Activated CD4-positive, alpha-beta T cell treated with anti-CD3 and anti-CD28 coated beads, Interleukin-2, amount 50 U/mL, for 1 hour (primary cell): ENCODE results near the gene CRACR2B.

ENCODE experiments used
- DNase-seq: peaks from one replicate; pipeline ENCODE4 v3.0.0-alpha.2; 2020

CRACR2B gene

DNA sequence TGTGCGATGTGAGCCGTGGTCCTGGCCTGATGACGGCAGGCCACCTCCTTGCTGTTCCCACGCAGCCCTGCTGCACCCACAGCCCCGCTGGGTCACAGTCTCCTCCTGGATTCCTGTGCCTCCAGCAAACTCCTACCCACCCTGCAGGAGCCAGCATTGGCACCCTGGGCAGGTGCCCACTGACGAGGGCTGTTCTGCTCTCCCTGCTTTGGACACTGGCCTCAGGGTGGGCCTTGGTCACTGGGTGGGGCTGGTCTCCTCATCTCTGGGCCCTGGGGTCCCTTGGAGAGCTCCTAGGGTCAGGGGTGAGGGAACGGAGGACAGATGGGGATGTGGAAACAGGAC lies 27.6 kb downstream of the CRACR2B start:
- no peak for DNase-seq

DNA sequence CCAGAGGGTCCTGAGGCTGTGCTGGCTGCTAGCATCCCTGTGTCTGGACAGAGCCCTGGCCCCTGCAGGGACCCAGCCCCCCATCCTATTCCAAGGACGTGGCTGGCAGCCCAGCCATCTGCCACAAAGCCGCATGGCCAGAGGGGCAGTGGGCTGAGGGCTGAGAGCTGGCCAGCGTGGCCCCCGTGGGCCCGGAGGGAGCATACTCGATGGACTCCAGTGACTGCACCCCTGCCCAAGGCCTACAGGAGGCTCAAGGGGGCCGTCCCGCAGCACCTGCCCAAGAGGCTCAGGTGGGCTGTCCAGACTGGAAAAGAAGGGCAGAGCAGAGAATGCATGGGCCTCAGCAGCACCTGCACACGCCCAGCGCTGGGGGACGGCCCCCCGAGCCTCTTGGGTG lies 28.1 kb downstream of the CRACR2B start:
- no peak for DNase-seq

DNA sequence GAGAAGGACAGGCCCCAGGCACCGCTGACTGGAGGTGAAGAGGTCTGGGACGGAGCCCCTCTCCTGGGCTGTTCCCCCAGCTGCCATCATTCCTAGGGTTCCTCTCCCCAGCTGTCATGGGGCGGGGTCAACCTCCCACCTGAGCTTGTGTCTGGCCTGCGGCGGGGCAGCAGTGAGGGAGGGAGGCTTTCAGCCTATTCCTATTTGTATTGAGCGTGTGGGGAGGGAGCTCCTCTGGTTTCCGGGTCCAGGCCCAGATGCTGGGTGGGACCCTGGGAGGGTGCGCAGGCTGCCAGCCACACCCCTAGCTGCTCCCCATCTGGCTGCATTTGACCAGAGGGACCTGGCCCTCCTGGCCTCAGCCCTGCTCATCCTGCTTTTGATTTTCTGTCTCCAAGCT lies 28.7 kb downstream of the CRACR2B start:
- no peak for DNase-seq

DNA sequence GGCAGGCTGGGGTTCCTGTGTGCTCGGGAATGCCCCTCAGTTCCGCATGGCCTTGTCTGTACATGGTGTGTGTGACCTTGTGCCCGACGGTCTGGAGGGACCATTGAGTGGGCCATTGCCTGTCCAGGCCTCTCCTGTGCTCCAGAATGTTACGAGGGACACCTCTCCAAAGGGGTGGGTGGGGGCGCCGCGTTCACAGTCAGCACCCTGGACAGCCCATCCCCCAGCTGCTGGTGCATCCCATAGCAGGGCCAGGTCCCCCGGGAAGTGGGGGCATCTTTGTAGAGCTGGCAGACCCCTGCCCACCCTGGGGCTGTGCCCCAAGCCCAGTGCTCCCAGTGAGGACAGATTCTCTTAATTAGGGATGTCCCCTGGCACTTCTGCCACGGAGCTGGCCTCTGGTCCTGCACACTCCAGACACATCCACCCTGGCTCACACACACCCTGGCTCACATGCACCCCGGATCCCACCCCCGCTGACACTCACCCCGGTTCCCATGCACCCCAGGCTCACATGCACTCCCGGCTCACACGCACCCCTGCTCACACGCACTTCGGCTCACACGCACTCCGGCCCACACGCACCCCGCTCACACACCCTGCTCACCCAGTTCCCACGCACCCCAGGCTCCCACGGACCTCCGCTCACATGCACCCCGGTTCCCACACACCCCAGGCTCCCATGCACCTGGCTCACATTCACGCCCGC lies 30.5 kb downstream of the CRACR2B start:
- no peak for DNase-seq

DNA sequence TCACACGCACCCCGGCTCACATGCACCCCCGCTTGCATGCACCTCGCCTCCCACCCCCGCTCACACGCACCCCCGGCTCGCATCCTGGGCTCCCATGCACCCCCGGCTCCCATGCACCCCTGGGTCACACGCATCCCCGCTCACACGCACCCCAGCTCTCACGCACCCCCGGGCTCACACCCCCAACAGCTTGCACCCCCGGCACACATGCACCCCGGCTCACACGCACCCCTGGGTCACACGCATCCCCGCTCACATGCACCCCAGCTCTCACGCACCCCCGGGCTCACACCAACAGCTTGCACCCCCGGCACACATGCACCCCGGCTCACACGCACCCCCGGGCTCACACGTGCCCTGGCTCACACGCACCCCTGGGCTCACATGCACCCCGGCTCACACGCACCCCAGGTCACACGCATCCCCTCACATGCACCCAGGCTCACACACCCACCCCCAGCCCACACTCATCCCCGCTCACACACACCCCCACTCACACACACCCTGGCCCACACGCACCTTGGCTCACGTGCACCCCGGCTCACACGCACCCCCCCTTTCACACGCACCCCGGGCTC lies 31.1 kb downstream of the CRACR2B start:
- DNase-seq: no peak

DNA sequence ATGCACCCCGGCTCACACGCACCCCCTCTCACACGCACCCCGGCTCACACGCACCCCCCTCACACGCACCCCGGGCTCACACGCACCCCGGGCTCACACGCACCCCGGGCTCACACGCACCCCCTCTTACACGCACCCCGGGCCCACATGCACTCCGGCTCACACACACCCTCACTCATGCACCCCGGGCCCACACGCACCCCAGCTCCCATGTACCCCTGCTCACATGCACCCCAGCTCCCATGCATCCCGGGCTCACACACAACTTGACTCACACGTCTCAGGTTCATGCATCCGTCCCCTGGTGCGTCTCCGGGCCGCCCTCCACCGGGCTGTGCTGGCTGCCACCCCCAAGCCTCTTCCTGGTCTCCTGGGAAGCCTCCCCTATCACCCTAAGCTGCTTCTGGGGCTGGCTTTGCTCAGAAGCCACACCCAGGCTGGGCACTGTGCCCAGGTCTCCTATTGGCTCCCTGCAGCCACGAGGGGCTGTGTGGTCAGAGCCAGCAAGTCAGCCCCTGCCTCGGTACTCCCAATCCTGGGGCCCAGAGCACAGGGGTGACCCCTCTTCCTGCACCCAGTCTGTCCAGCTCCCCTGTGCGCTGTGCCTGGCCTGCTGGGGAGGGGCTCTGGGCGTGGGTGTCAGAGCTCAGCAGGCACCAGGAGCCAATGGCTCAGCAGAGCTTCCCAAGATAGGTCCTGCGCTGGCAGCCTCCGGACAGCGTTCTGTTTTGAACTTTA lies 31.8 kb downstream of the CRACR2B start:
- no peak for DNase-seq

DNA sequence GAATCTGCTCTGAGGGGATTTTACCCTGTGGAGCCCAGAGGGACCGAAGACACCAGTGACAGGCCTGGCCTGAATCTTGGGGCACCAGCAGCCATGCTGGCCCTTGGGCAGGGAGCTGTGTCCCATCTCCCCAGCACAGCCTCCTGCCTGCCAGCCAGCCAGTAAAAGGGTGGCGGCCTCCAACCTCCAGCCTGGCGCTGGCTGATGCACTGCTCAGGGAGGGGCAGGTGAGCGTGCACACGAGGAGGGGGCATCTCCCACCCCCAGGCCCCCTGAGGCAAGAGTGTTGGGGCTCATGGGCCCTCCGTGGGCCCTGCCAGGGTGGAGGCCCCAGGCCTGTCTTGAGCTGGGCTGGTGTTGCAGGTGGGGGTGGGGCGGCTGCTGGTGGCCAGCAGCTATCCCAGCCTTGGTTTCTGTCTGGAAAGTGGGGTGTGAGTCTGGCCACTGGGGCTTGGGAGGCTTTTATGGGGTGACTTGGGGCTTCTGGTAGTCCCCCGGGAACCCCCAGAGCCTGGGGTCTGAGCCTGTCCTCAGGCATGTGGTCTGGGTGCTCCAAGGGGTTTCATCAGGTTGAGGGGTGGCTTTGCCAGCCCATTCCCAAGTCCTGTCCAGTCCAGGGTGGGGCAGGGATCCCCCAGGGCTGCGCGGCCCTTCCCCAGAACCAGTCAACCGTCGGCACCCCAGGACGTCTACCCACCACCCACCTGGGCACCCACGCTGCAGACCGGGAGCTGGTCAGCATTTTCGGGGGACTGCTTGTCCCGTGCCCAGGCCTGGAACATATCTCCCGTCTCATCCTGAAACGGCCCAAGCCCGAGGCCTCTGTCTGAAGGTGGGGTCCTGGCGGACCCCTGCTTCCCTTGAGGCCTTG lies 32.8 kb downstream of the CRACR2B start:
- DNase-seq: no peak

DNA sequence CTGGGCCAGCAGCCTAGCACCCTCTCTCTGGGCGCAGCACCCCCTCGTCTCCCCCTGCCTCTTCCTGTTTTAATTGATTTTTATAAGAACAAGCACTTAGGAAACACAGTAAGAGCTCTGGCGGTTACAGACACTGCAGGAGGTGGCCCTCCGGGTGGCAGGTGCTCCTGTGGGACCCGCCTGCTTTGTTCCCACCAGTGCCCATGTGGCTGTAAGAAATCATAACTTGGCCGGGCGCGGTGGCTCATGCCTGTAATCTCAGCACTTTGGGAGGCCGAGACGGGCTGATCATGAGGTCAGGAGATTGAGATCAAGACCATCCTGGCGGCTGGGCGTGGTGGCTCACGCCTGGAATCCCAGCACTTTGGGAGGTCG lies 33.4 kb downstream of the CRACR2B start:
- no peak for DNase-seq

DNA sequence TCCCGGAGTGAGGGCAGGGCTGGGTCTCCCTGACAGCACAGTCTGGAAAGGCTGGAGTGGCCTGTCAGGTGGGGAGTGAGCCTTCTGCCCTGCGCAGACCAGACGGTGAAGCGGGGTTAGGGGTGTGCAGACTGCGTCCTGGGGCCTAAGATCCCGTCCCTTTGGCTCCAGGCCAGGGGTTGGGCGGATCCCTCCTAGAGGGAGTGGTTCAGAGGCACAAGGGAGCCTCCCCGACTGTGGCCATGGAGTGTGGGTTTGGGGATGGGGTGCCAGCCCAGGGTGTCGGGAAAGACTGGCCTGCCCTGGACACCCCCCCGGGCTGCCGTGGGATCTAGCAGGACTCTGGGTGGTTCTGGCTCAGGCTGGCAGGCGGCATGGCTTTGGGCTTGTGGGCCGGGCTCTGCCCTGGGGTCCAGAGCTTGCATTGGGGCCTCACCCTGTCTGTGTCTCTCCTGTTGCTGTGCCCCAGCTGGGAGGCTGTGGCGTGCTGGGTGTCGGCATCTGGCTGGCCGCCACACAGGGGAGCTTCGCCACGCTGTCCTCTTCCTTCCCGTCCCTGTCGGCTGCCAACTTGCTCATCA lies 34.5 kb downstream of the CRACR2B start:
- no peak for DNase-seq

DNA sequence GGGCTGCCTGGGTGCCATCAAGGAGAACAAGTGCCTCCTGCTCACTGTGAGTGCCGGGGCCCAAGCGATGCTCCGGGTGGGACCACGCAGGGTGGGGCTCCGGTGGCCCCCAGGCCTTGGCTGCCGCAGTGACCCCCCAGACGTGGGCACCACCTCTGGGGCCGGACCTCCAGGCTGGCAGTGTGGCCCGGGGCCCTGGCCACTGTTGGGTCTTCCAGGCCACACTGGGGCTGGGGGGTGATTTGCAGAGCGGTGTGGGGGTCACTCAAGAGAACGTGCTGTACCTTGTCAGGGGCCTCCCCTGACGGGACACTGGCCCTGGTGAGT lies 34.9 kb downstream of the CRACR2B start:
- no peak for DNase-seq

DNA sequence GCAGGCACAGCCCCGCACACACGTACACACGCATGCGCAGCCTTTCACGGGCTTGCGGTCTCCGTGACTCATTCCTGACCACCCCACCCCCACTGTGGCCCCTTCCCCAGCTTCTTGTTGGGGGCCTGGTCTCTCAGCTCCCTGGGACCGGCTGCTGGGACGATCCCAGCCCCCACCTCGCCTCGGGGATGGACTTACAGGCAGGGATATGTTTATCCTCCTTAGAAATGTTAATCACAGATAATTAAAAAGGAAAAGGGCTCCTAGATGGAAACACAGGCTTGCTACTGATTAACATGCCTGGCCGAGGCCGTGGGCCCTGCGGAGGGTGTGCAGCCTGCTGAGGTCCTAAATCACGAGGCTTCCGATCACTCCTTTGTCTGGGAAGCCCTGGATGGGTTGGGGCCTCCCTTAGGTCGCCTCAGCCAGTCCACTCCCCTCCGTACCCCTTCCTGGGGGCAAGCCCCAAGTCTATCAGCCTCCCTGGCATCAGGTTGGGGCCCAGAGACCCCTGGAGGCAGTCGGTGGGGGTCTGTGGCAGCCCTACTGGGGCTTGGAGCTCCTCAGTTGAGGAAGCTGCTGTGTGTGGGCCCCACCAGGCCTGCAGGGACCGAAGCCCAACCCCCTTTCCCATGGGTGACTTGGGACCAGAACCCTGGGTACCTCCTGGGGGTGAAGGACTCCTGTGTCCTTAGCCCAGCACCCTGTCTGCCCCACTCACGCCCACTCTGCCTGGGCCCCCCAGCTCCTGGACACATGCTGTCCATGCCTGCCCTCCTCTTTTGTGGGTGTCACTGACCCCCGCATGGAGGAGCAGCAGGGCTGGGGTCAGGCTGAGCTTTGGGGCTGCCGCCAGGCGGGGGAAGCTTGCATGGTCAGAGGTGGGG lies 35.5 kb downstream of the CRACR2B start:
- no peak for DNase-seq

DNA sequence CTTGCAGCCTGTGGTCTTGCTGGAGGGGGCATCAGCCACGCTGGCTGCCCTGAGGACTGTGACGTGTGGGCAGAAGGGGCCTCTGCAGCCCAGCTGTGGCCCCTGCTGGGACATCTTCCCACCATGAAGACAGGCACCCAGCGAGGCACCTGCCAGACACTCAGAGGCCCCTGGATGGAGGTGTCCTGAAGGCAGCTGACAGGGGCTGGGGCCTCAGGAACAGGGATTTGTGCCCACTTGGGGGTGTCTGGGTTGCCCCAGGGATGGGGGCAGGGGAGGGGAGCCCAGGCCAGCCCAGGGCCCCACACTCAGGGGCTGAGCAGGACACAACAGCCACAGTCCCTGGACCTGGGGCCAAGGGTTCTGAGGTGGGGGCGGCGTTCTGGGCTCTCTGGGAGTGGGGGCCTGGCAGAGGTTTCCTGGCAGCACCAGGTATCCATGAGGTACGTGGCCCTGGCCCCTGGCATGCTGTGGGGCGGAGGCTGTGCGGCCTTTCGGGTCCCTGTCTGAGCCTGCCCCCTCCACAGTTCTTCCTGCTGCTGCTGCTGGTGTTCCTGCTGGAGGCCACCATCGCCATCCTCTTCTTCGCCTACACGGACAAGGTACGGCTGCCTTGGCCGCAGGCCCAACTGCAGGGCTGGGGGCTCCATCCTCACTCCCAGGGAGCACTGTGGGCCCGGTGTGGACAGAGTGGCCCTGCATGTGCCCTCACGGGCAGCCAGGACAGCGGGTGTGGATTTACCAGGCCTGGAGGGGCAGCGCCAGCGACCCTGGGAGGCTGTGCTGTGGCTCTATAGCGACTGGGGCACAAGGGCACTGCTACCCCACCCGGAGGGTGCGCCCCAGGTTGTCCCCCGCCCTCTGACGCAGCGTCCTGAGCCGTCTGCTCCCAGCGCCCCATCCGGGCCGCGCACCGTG lies 36.5 kb downstream of the CRACR2B start:
- no peak for DNase-seq

DNA sequence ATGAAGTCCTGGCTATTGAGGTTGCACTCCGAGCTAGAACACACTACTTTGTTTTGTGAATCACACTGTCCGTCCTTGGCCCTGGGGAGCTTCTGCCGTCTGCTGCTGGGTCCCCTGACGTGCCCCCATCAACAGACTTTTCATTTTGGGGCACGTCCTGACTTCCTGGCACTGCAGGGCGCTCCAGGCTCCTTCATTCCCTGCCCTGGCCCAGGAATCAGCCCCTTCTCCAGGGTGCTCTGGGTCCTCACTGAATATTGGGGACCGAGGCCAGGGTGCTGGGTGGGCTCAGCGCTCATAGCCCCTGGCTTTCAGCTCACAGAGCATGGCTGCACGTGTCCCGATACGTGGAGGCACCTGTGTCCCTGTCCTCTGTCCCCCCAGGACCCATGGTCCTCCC lies 37.2 kb downstream of the CRACR2B start:
- no peak for DNase-seq

DNA sequence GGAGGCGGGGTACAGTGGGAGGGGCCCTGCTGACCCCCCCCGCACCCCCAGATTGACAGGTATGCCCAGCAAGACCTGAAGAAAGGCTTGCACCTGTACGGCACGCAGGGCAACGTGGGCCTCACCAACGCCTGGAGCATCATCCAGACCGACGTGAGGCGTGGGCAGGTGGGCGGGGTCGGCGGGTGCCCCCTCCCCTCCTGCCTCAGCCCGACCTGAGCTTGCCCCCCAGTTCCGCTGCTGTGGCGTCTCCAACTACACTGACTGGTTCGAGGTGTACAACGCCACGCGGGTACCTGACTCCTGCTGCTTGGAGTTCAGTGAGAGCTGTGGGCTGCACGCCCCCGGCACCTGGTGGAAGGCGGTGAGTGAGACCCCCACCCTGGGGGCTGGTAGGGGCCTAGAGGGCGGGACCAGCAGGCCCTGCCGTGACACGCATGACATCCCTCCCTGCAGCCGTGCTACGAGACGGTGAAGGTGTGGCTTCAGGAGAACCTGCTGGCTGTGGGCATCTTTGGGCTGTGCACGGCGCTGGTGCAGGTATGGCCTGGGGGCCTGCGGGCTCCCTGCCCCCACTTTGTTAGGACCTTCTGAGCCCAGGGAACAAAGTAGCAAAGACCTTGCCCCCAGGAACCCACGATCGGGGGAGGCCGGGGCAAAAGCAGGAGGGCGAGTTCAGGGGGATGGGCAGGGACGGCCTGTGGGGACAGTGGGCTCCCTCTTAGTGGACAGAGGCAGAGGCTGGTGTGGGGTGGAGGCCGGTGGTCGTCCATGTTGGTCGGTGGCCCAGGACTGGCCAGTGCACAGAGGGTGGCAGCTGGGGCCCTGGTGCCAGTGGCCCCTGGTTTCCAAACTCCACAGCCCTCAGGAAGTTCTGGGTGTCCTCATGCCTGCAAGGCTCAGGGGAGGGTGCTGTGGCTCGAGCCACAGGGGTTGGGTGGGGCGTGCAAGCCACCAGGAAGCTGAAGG lies 38.0 kb downstream of the CRACR2B start:
- no peak for DNase-seq

DNA sequence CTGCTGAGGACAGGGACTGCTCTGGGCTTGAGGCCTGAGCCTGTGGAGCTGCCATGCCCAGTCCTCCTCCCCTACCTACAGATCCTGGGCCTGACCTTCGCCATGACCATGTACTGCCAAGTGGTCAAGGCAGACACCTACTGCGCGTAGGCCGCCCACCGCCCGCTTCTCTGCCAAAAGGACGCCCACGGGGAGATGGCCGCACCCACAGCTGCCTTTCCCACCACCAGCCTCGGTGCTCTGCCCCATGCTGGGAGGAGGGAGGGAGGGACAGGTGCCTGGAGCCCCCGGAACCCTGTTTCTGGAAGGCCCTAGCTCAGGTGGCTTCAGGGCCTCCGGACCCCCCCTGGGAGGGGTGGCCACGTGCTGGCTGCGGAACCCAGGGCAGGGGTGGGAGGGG lies 38.8 kb downstream of the CRACR2B start:
- DNase-seq: no peak

DNA sequence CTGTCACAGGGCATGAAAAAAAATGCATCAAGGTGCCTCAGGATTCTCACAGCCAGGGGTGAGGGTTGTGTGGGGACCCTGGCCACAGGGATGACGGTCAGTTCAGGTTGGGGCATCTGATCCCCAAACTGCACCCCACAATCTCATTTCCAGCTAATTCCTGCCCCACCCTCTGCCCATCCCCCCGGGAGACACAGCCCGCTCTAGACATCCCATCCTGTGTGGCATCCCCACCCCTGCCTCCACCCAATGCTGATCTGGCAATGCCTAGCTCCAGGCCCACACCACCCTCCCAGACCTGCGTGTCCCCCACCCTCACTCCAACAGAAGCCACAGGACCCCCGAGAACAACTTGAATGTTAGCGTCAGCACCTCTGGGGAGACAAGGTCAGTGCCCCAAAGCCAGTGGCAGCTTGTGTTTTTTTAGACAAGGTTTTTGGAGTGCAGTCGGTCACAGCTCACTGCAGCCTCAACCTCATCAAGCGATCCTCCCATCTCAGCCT lies 40.2 kb downstream of the CRACR2B start:
- DNase-seq: no peak

DNA sequence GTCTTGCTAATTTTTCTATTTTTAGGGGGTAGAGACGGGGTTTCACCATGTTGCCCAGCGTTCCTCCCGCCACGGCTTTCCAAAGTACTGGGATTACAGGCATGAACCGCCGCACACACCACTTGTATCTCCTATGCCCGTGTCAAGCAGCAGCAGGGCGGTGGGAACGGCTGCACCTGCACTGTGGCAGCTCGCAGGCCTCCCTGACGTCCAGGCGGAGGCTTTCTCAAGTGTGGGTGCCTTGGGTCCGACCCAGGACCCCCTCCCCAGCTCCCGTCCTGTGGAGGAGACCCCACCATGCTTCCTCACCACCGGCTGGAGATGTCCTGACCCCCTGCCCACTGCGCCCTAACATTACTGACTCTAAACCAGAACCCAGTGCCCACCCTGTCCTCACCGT lies 40.7 kb downstream of the CRACR2B start:
- DNase-seq: no peak

DNA sequence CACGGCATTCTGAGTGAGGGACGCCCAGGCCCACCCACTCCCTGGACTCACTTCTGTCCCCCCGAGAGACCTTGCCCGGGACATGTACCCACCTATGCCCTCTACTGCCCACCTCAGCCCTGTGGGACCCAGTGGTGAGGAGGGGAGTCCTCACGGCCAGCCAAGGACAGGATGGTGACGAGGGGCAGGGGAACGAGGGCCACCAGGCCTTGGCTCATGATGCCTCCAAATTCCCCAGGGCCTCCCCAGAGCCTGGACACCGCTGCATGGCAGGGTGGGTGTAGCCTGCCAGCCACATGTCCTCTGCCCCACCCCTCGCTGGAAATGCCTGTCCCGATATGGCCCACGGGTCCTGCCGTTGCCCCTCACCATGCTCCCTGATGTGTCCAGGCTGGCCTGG lies 41.1 kb downstream of the CRACR2B start:
- DNase-seq: no peak

DNA sequence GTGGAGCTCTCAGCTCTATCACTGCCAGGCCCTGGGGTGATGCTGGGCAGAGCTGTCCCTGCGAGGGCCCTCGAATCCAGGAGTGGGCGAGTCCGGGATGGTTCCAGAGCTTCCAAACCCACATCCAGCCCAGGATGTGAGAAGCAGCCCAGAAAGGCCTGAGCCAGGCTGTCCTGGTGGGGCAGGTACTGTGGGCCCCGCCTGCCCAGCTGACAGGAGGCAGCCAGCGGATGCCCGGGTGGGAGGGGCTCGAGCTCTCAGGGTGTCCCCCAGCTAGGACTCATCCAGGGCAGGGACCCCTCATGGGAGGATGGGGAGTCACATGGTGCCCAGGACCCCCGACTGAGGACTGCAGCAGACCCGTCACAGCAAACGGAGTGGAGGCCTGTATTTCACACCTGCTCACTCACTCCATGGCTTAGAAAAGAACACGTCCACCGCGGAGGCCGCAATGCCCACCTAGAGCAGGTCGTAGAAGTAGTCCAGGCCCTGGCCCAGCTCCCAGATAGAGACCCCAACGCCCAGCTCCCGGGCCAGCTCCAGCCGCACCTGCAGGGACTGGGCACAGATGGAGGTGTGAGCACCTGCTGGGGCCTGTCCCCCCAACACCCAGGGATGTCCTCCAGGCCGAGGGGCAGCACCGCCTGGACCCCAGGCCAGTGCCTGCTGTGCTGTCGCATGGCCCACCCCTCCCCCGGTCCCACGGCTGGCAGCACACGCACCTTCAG lies 41.8 kb downstream of the CRACR2B start:
- DNase-seq: no peak
